AG09309 (cell line): Measurements from ENCODE around the gene NUDT2.

Experiments used
- DNase-seq: peaks from one replicate; pipeline ENCODE4 v3.0.0-alpha.2; 2010; ENCODE audit warnings: low read depth
- H3K4me3 ChIP-seq: 2 replicates; pipeline ENCODE4 v1.5.1; 2011; ENCODE audit warnings: mild to moderate bottlenecking, low read depth, low read length, moderate library complexity; ENCODE audit not compliant: control insufficient read depth
- CTCF ChIP-seq: IDR thresholded peaks from 2 replicates; pipeline ENCODE4 v1.5.1; 2011; ENCODE audit warnings: mild to moderate bottlenecking, low read depth, low read length, inconsistent platforms; ENCODE audit not compliant: insufficient read depth, control insufficient read depth; ENCODE audit errors: missing control alignments

NUDT2 gene

GRCh38 chr9:34370970-34371880, 41.9 kb downstream of the NUDT2 start:
- H3K4me3 ChIP-seq: peak overlapping the region; percentile 31
- no peak for DNase-seq
- TF ChIP-seq CTCF: peak; percentile 14

- TF ChIP-seq CTCF: no peak
- H3K4me3 ChIP-seq: no peak overlapping the region
- no peak for DNase-seq
These were observed 42.6 kb downstream of the NUDT2 start for GRCh38 chr9:34371886-34372466.

- no peak for TF ChIP-seq CTCF
- no peak for DNase-seq
- H3K4me3 ChIP-seq: no peak overlapping the region
These were observed 43.2 kb downstream of the NUDT2 start for GRCh38 chr9:34372467-34373011.

GRCh38 chr9:34373749-34374148, 44.4 kb downstream of the NUDT2 start:
- no peak overlapping the region for H3K4me3 ChIP-seq
- no peak for DNase-seq
- no peak for TF ChIP-seq CTCF

- no peak for DNase-seq
These were observed 45.0 kb downstream of the NUDT2 start for GRCh38 chr9:34374339-34374738.

More at GRCh38 chr9:34374339-34374738, 45.0 kb downstream of the NUDT2 start:
- H3K4me3 ChIP-seq: no peak overlapping the region
- TF ChIP-seq CTCF: no peak
